Activated T-cell treated with anti-CD3 and anti-CD28 coated beads for 4 hours (primary cell): ENCODE results near the gene KANK4.

Experiments used
- DNase-seq: peaks from one replicate; pipeline ENCODE4 v3.0.0-alpha.2; 2020

KANK4 gene

DNA sequence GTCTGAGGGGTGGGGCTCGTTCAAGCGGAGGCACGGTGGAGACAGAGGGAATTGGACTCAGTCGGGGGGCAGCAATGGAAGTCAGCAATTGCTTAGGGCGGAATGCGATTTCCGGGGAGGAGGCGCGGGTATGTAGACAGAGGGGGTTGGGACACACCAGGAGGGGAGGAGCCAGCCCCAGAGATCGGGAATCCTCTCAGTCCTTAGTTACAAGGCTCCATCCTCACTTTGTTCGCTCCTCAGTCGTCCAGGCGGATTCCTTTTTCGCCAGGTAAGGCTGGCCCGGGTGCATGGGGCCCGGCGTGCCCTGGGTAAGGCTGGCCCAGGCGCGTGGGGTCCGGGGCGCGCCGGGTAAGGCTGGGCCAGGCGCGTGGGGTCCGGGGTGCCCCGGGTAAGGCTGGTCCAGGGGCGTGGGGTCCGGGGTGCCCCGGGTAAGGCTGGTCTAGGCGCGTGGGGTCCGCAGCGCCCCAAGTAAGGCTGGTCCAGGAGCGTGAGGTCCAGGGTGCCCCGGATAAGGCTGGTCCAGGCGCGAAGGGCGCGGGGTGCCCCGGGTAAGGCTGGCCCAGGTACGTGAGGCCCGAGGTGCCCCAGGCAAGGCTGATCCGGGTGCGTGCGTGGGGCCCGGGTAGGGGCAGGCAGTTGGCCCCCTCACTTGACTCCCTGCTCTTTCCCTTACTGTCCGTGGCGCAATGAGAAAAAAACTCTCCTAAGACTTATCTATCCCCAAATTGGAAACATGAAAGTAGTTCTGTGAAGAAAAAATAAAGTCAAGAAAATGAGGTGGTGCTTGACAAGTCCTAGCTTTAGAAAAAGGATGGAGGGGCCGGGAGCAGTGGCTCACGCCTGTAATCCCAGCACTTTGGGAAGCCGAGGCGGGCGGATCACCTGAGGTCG lies 124.3 kb downstream of the KANK4 start, which contains the start of gene L1TD1:
TSS of gene L1TD1 (plus strand) at position 199 of the 894 bp plus-strand sequence. CDS start 11,780 bp downstream, outside the sequence.
- DNase-seq: no peak

DNA sequence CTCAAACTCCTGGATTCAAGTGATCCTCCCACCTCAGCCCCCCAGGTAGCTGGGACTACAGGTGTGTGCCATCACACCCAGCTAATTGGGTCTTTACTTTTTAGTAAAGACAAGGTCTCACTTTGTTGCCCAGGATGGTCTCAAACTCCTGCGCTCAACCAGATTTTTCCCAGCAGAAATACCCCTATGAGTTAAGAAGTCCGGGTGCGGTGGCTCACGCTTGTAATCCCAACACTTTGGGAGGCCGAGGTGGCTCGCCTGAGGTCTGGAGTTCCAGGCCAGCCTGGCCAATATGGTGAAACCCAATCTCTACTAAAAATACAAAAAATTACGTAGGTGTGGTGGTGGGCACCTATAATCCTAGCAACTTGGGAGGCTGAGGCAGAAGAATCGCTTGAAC lies 131.1 kb downstream of the KANK4 start:
- no peak for DNase-seq

DNA sequence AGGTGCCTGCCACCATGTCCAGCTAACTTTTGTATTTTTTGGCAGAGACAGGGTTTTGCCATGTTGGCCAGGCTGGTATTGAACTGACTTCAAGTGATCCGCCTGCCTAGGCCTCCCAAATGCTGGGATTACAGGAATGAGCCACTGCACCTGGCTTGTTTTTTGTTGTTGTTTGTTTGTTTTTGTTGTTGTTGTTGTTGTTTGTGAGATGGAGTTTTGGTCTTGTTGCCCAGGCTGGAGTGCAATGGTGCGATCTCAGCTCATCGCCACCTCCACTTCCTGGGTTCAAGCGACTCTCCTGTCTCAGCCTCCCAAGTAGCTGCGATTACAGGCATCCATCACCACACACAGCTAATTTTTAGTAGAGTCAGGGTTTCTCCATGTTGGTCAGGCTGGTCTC lies 131.7 kb downstream of the KANK4 start:
- DNase-seq: no peak
